ENCODE measurements around the gene GPAM. TPM values are rescaled to one million over a fixed set of nuclear protein-coding genes. Genes with fewer than 3 reads are reported as not detected.

The GPAM gene
- total and polyA plus RNA-seq, 2 donors from 2014 or later = 4.0 to 9.9 TPM

- H3K4me3 ChIP-seq (ENCODE audit: low read length in 3 of 3) = no peak overlapping the region
- TF ChIP-seq CTCF (IDR thresholded peaks at IDR 0.05; ENCODE audit: borderline replicate concordance, extremely low read depth, insufficient read depth) = no peak
- FAIRE-seq = no peak
- no peak overlapping the region for H3K9ac ChIP-seq (ENCODE audit: low read length in 3 of 3)
- DNase-seq = peak in 1 of 5 donors; percentile 7
- intact Hi-C loops (cut with DNase I) = no loop called here
- no peak overlapping the region for H3K27ac ChIP-seq (ENCODE audit: low read depth in 2 of 2, low read length in 2 of 2)
- H3K4me1 ChIP-seq (ENCODE audit: control insufficient read depth in 2 of 3, insufficient read depth in 2 of 3, low read depth in 1 of 3, low read length in 3 of 3) = peaks cover 0 to 3% (median 0%) of the 10 kb centered on the region in 3 donors
- H3K9me3 ChIP-seq (ENCODE audit: control insufficient read depth in 2 of 3, insufficient read depth in 1 of 3, low read length in 3 of 3) = no peaks in the 10 kb centered on the region
- no peaks in the 10 kb centered on the region for H3K27me3 ChIP-seq (ENCODE audit: control insufficient read depth, insufficient read depth, low read length)
- H3K36me3 ChIP-seq (ENCODE audit: control insufficient read depth in 2 of 3, insufficient read depth in 3 of 3, low read length in 3 of 3) = no peaks in the 10 kb centered on the region
Observed at GRCh38 chr10:112208997-112209396, 25.4 kb upstream of the GPAM start.

- H3K4me1 ChIP-seq (ENCODE audit: control insufficient read depth in 2 of 3, insufficient read depth in 2 of 3, low read depth in 1 of 3, low read length in 3 of 3) = peaks cover 0 to 3% (median 0%) of the 10 kb centered on the region in 3 donors
- intact Hi-C loops (cut with DNase I) = no loop called here
- no peak for FAIRE-seq
- no peak overlapping the region for H3K9ac ChIP-seq (ENCODE audit: low read length in 3 of 3)
- H3K27me3 ChIP-seq (ENCODE audit: control insufficient read depth, insufficient read depth, low read length) = no peaks in the 10 kb centered on the region
- H3K36me3 ChIP-seq (ENCODE audit: control insufficient read depth in 2 of 3, insufficient read depth in 3 of 3, low read length in 3 of 3) = no peaks in the 10 kb centered on the region
- no peak overlapping the region for H3K4me3 ChIP-seq (ENCODE audit: low read length in 3 of 3)
- no peak for DNase-seq
- H3K9me3 ChIP-seq (ENCODE audit: control insufficient read depth in 2 of 3, insufficient read depth in 1 of 3, low read length in 3 of 3) = no peaks in the 10 kb centered on the region
- TF ChIP-seq CTCF (IDR thresholded peaks at IDR 0.05; ENCODE audit: borderline replicate concordance, extremely low read depth, insufficient read depth) = no peak
- H3K27ac ChIP-seq (ENCODE audit: low read depth in 2 of 2, low read length in 2 of 2) = no peak overlapping the region
Observed at GRCh38 chr10:112208292-112208691, 24.7 kb upstream of the GPAM start.

GRCh38 chr10:112203328-112204076, 19.9 kb upstream of the GPAM start:
- FAIRE-seq = no peak
- H3K9me3 ChIP-seq (ENCODE audit: control insufficient read depth in 2 of 3, insufficient read depth in 1 of 3, low read length in 3 of 3) = no peaks in the 10 kb centered on the region
- no peak for DNase-seq

More at GRCh38 chr10:112203328-112204076, 19.9 kb upstream of the GPAM start:
- H3K27me3 ChIP-seq (ENCODE audit: control insufficient read depth, insufficient read depth, low read length) = no peaks in the 10 kb centered on the region
- H3K36me3 ChIP-seq (ENCODE audit: control insufficient read depth in 2 of 3, insufficient read depth in 3 of 3, low read length in 3 of 3) = no peaks in the 10 kb centered on the region
- H3K9ac ChIP-seq (ENCODE audit: low read length in 3 of 3) = no peak overlapping the region
- no peak overlapping the region for H3K27ac ChIP-seq (ENCODE audit: low read depth in 2 of 2, low read length in 2 of 2)
- TF ChIP-seq CTCF (IDR thresholded peaks at IDR 0.05; ENCODE audit: borderline replicate concordance, extremely low read depth, insufficient read depth) = no peak
- H3K4me1 ChIP-seq (ENCODE audit: control insufficient read depth in 2 of 3, insufficient read depth in 2 of 3, low read depth in 1 of 3, low read length in 3 of 3) = peaks cover 0 to 4% (median 2%) of the 10 kb centered on the region in 3 donors
- no peak overlapping the region for H3K4me3 ChIP-seq (ENCODE audit: low read length in 3 of 3)
- intact Hi-C loops (cut with DNase I) = no loop called here
